Parathyroid adenoma (tissue), 2 donors: ENCODE results near the gene PRC1.

ENCODE experiments used
- H2AFZ ChIP-seq: fragments of 300-600 bp; sonication (generic); one replicate; pipeline ENCODE4 v1.7.0; 2017; ENCODE audit warnings: antibody characterized with exemption, mild to moderate bottlenecking
- H3K27ac ChIP-seq: fragments of 300-600 bp; sonication (generic); one replicate; pipeline ENCODE4 v1.7.0; 2017
- H3K27me3 ChIP-seq: fragments of 300-600 bp; sonication (generic); one replicate; pipeline ENCODE4 v1.7.0; 2017; ENCODE audit warnings: low read length; ENCODE audit not compliant: control insufficient read depth, insufficient read depth
- H3K36me3 ChIP-seq: fragments of 300-600 bp; sonication (generic); one replicate; pipeline ENCODE4 v1.7.0; 2017; ENCODE audit warnings: low read length; ENCODE audit not compliant: control insufficient read depth, insufficient read depth
- H3K4me1 ChIP-seq: fragments of 300-600 bp; sonication (generic); one replicate; pipeline ENCODE4 v1.7.0; 2017; ENCODE audit warnings: control low read depth
- H3K4me2 ChIP-seq: fragments of 300-600 bp; sonication (generic); one replicate; pipeline ENCODE4 v1.7.0; 2017; ENCODE audit warnings: low read length
- H3K4me3 ChIP-seq: fragments of 300-600 bp; sonication (generic); one replicate; pipeline ENCODE4 v1.7.0; 2017; ENCODE audit warnings: low read depth, low read length
- H3K79me2 ChIP-seq: fragments of 300-600 bp; sonication (generic); one replicate; pipeline ENCODE4 v1.7.0; 2017; ENCODE audit warnings: control low read depth
- H3K9ac ChIP-seq: fragments of 300-600 bp; sonication (generic); one replicate; pipeline ENCODE4 v1.7.0; 2017; ENCODE audit warnings: mild to moderate bottlenecking
- H3K9me3 ChIP-seq: fragments of 300-600 bp; sonication (generic); one replicate; pipeline ENCODE4 v1.7.0; 2017; ENCODE audit warnings: low read length; ENCODE audit not compliant: control insufficient read depth
- CTCF ChIP-seq: fragments of 300-600 bp; sonication (generic); IDR thresholded peaks from one replicate; pipeline ENCODE4 v1.7.0; 2017; ENCODE audit warnings: antibody characterized with exemption, mild to moderate bottlenecking
- donor health status: primary hyperparathyroidism.

The PRC1 gene

GRCh38 chr15:90957791-90958190 is 36.5 kb downstream of the PRC1 start:
- Histone ChIP-seq H3K9ac (no peak overlapping the region), H3K4me3 (no peak overlapping the region), H3K4me2 (peak overlapping the region; percentile 90), H3K4me1 (peaks cover 2% of the 10 kb centered on the region), H3K79me2 (no peaks in the 10 kb centered on the region), H3K36me3 (no peaks in the 10 kb centered on the region), H2AFZ (peak overlapping the region; percentile 89), H3K9me3 (no peaks in the 10 kb centered on the region), H3K27ac (no peak overlapping the region), H3K27me3 (no peaks in the 10 kb centered on the region)
- TF ChIP-seq CTCF, result no peak

DNA sequence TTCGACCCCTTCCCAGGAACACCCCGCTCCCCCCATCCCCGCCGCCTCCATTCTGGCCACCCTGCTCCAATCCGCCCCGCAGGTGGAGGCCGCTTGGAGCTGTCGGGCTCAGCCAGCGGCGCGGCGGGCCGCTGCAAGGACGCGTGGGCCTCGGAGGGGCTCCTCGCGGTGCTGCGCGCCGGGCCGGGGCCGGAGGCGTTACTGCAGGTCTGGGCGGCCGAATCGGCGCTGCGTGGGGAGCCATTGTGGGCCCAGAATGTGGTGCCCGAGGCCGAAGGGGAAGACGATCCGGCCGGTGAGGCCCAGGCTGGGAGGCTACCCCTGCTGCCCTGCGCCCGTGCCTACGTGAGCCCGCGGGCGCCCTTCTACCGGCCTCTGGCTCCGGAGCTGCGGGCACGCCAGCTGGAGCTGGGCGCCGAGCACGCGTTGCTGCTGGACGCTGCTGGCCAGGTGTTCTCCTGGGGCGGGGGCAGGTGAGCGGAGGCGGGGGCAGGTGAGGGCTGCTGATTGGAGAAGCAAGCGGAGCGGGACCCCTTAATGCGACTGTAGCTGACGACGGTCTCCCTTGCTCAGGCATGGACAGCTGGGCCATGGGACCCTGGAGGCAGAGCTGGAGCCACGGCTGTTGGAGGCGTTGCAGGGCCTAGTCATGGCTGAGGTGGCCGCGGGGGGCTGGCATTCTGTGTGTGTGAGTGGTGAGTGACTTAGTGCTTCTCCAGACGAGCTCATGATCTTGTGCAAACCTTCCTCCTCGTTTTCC is 37.1 kb downstream of the PRC1 start:
- Histone ChIP-seq H3K4me3 (peak overlapping the region; percentile 61), H3K36me3 (no peaks in the 10 kb centered on the region), H2AFZ (peak overlapping the region; percentile 89), H3K27me3 (no peaks in the 10 kb centered on the region), H3K4me1 (peaks cover 2% of the 10 kb centered on the region), H3K9ac (peak overlapping the region; percentile 43), H3K9me3 (no peaks in the 10 kb centered on the region), H3K27ac (peak overlapping the region; percentile 22), H3K79me2 (no peaks in the 10 kb centered on the region), H3K4me2 (peak overlapping the region; percentile 90)
- TF ChIP-seq CTCF, result no peak

- no peaks in the 10 kb centered on the region for H3K36me3 ChIP-seq
- H3K4me2 ChIP-seq, result peak overlapping the region; percentile 90
- no peaks in the 10 kb centered on the region for H3K9me3 ChIP-seq
- peaks cover 2% of the 10 kb centered on the region for H3K4me1 ChIP-seq
- peak overlapping the region; percentile 89 for H2AFZ ChIP-seq
- peak; percentile 88 for TF ChIP-seq CTCF
- no peaks in the 10 kb centered on the region for H3K27me3 ChIP-seq
- H3K79me2 ChIP-seq, result no peaks in the 10 kb centered on the region
- H3K4me3 ChIP-seq, result peak overlapping the region; percentile 61
- H3K27ac ChIP-seq, result peak overlapping the region; percentile 22
- H3K9ac ChIP-seq, result peak overlapping the region; percentile 43
Observed at GRCh38 chr15:90956274-90957030, 37.9 kb downstream of the PRC1 start.

- Histone ChIP-seq H3K79me2 (no peaks in the 10 kb centered on the region), H3K4me2 (peak overlapping the region; percentile 95), H3K4me3 (no peak overlapping the region), H3K9me3 (no peaks in the 10 kb centered on the region), H2AFZ (no peak overlapping the region), H3K9ac (no peak overlapping the region), H3K27ac (no peak overlapping the region), H3K27me3 (no peaks in the 10 kb centered on the region), H3K36me3 (no peaks in the 10 kb centered on the region), H3K4me1 (peaks cover 2% of the 10 kb centered on the region)
- TF ChIP-seq CTCF, result no peak
Observed at GRCh38 chr15:90955624-90956273, 38.6 kb downstream of the PRC1 start.
